HT-29 (cell line): ENCODE results near the gene RNF13. TPM values are rescaled to one million over a fixed set of nuclear protein-coding genes. Genes with fewer than 3 reads are reported as not detected.
"Not testable (repeated sequence)": the region's sequence is repeated elsewhere in the genome, so short reads cannot be mapped to it uniquely, and the experiment has no call there.

Experiments used
- DNase-seq: peaks from one replicate; pipeline ENCODE4 v3.0.0-alpha.2; 2015; ENCODE audit warnings: low spot score
- total RNA-seq: library from RNA; depleted of rRNA; stranded (reverse); fragments of >200 nt; shearing (Covaris generic); gene quantifications from 2 replicates; pipeline ENCODE4 v1.2.3, GENCODE V29; 2014

Gene RNF13
- total RNA-seq, 1 experiment from 2014 or later, result 23.6 TPM

DNA sequence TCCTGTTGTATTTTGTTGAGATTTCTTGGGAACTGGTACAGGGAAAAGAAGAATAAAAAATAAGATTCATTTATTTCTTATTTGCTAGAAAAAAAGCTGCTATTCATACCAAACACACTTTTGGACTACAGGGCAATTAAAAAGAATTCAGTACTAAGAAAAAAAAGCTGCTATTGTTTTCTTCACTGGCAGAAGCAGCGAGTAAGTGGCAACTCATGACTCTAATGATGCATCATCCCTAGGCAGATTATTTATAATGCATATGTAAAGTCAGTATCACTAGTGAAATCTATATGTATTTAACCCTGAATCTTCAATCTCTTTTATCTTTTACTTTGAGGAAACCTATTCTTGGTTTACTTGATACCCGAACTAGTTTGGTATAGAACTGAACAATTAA, 142.4 kb downstream of the RNF13 start:
- no peak for DNase-seq

DNA sequence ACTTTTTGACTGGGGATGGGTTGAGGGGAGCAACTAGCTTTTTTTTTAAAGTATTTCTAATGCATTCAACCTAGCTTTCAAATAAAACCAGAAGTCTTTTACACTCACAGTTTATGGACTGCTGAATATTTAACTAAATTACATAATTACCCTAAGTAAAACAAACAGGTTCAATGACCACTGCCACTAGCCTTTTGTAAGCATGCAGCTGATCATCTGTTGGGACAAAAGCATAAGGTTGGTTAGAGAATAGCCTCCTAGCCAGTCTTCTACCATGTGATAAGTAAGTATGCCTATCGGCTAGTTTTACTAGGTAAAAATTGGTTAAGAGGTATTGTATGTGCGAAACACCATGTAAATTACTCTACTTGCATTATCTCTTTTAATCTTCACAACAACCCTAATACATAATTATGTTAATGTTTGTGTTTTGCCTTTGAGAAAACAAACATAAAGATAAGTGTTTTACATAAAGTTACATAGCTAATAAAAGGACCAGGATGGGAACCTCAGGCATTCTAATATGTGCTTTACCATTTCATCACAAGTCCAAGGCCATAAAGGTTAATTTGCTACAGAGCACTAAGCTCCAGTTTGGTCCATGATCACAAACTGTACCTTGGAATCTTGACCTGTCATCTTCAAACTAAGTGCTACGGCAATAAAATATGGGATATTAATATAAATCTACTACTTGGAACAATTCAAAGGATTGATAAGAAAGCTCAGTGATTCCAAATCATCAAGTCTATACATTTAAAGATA, 144.5 kb downstream of the RNF13 start:
- no peak for DNase-seq

DNA sequence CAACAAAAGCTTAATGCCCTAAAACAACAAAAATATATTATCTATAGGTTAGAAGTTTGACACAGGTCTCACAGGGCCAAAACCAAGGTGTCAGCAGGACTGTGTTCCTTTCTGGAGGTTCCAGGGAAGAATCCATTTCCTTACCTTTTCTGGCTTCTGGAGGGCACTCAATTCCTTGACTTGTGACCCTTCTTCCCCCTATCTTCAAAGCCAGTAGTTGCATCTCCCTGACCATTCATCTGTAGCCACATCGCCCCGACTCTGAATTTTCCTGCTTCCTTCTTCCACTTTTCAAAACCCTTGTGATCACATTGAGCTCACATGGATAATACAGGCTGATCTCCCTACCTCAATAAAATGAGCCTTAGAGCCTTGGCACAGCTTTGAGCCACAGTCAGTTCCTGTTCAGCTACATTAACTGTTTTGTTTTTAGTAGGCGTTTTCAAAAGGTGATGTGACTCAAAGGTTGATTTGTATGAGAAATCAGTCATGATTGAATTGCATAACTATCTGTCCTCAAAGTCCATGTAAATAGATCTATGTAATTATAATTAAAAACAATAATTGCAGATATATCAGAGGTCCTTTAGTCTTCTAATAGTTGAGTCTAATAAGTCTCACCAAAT, 145.3 kb downstream of the RNF13 start:
- no peak for DNase-seq

DNA sequence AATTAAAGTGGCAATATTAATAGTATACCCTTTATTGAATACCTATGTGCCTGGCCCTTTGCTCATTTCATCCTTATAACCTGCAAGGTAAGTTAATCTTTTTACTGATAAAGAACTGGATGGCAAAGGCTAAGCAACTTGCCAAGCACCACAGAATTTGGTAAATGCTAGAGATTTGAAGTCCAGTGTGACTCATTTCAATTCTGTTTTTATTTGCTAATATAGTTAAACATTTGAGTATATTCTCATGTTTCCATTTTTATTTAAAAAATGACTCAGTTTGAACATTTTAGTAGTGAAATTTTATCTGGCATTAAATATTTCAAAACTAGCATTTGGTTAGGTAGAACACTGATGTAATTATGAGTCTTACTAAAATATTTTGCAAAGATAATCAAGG, 146.4 kb downstream of the RNF13 start:
- no peak for DNase-seq

DNA sequence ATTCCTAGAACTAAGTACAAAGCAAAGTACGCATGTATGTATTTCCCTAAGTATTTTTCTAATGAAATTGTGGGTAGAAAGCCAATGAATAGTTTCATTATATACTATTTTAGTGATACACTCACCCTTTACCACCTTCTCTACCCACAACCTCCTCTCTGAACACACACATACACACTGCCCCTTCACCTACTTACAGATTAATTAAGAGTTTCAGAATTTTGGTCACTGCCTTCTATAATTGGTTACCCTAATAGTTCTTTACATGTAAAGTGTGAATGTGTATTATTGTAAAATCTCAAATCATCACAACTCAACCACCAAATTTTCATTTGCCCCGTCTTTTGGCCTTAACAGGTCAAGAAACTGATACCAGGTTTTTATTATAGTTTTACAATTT, 150.5 kb downstream of the RNF13 start:
- no peak for DNase-seq

DNA sequence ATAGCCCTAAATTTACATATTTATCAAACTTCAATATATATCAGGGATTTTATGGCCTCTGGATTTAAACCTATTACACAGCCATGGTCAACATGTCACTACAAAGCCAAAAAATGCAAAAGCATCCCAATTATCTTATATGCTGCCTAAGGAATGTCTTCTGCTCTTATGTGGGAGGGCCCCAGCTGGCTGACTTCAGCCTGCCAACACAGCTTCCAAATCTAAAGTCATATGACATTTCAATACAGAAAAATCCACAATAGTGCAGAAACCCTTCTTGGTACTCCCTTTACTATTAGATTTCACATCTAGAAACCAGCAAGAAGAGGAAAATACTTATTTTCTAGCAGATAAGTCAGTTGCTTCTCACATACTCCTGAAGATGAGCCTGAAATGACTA, 151.3 kb downstream of the RNF13 start:
- no peak for DNase-seq

DNA sequence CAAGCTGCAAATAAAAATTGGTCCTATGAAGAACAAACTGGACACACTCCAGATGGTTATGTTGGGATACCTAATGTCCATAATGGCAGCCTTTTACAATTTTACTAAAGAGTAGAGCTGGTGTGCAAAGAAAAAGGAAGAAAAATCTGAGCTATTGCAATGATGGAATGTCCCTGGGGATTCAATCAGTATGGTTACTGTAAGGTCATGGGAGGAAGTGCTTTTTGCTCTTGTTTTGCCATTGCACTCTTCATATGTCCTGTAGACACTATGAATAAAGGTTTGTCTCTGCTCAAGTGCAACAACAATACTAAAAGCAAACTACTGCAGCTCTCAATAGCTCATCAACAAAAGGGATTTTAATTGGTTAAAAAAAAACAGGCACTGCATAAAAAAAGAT, 152.3 kb downstream of the RNF13 start:
- DNase-seq, result no peak

DNA sequence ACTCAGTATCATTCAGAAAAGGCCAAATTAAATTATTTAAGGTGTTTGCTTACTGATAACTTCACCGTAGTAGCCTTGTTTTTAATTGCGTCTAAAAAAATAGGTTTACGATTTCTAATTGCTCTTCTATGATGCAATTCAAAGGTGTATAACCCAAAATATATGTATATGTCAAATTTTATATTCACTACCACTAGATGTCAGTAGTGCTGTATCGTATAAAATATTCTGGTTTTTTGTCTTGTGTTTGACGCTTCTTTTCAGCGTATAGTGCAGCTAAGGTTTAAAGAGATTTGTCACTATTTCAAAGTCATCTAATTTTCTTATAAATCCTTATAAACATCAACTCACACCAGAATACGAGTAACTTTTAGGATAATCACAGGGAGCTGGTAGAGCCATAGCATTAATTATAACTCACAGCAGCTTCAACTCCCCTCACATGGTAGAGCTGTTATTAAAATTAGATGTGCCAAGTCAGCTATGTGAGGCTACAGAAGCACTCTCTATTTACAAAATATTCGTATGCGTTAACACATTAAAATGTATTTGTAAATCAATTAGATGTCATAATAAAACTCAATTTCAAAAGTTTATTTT, 154.2 kb downstream of the RNF13 start:
- peak; percentile 93 for DNase-seq

DNA sequence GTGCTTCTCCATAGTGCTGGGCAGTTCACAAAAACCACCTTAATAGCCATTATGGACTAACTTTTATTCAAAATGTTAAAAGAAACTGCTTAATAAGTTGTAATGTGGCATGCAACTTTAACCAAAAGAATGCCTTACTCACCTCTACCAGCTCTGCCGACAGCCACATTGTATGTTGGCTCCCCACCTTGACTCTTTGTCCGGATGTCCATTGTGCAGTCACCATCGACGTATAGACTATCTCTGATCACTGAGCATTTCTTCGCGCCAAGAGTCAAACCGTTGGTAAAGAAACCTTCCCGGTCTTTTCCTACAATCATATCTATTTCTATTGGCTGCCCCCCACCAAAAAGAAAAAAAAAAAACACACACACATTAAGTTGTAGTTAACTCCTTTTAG, 155.2 kb downstream of the RNF13 start:
- peak; percentile 21 for DNase-seq

DNA sequence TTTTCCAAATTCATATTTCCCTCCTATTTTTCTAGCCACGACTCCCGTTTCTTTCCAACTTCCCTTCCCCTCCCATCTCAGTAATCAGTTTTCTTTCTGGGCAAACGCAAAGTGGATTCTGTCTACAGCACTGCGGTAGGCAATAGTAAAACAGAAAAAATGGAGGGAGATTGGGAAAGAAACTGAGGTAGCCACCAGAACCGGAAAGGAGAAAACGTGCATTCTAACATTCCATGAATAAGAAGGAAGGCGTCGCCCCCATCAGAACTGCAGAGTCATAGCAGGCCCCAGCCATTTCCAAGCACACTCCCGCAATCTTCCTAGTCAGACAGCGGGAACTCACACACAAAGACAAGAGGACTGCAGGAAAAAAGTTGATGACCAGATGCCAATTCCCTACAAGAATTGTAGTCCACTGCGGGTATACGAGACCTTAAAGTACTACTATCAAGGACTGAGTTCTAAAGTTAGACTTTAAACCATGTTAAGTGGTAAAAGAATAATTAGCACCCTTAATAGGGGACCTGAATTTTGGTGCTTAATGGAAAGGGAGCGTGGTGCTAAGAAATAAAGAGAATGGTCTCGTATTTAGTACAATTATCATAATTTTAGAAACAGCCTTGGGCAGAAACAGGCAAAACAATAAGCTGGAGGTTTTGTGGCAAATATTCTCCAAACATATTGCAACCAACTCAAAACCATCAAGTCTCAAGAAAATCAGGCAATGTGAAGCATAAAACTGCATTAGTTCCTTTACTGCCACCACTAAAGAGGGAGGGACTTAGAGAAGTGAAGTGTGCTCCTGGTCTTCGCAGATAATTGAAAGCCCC, 156.3 kb downstream of the RNF13 start:
- DNase-seq, result peak; percentile 89

DNA sequence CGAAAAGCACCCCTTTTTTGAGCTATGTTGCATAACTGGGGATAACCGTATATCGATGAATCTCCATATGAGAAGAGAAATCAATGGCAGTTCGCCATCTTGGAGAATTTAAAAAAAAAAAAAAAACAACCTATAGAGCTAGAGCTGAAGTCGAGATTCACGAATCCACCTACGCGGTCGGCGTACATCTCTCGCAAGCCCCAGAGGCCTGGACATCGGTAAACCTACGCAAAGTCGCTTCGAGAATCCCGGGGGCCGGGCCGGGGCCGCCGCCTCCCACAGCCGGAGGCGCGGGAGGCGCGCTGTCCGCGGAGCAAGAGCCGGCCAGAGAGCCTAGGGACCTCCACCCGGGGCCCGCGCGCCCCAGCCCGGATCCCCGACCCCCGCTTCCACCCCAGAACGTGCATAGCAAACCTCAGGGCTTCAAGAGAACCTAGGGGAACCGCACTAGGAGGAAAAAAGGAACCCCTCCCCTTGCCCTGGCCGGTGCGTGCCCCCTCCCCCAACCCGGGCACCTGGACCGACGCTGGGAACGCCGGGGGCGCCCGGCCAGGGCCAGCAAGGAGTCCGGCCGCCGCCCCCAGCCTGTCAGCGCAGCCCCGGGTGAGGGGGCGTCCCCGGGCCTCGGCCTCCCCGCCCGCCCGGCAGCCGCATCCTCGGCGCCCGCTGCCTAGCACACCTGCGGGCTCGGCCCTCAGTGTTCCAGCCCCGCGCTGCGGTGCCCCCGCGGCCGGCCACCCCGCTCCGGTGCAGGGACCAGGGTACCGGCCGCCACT, 157.1 kb downstream of the RNF13 start:
- peak; percentile 86 for DNase-seq

DNA sequence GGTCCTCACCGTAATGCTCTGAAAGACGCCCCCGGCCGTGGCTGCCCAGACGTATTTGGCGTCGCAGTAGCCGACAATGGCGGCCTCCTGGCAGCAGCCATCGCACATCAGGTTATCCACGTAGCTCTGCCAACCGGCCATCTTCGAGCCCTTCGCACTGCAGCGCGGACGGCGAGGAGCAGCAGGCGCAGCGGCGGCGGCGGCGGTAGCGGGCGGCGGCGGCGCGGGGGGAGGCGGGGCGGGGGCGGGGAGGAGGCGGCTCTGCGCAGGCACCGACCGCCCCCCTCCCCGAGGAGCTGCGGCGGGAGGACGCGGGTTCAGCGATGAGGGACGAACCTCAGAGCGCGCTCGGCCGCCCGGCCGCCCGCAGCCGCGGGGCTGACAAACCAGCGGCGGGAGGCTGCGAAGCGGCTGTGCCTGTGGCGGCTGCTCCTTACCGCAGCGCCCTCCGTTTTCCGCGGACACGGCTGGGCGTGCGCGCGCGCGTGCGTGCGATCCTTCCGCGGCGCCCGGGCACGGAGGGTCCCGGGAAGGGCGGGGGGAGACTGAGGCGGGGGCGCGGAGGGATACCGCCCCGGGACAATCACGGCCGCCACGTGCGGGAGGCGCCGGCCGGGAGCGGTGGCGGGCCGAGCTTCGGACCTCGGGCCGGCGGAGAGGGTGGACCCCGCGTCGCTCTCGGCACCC, 157.8 kb downstream of the RNF13 start, which contains the start of gene PFN2:
TSS of gene PFN2 (minus strand) at position 180 of the 687 bp plus-strand sequence. CDS start at position 141, 39 bp downstream.
- peak; percentile 80 for DNase-seq

DNA sequence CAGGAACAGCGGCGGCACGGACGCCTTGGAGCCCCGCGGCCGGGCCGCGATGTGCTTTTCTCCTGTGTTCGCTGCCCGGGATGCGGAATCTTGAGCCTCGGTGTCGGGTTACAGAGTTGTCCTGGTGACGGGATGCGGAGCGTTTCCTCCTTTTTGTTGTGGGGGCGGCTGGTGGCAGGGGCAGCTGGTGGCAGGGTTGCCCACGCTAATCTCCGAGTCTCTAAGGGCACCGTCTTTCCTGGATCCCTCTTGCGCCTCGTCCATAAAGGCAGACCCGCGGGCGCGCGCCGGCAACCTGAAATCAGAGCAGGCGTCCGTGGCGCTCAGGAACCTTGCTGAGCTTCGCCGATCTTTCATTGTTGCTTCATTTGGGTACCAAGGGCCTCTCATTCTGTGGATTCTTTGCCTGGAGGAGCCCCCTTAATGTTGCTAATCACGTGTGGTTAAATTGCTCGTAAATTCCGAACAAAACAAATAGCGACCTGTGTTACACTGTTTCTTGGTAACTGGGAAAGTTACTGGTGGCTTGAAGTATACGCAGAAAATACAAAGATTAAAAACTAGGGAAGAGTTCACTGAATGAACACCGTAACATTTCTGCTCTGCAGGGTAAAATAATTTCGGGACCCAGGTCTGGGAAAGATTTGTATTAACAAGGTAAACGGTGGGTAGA, 158.5 kb downstream of the RNF13 start:
- peak; percentile 80 for DNase-seq

DNA sequence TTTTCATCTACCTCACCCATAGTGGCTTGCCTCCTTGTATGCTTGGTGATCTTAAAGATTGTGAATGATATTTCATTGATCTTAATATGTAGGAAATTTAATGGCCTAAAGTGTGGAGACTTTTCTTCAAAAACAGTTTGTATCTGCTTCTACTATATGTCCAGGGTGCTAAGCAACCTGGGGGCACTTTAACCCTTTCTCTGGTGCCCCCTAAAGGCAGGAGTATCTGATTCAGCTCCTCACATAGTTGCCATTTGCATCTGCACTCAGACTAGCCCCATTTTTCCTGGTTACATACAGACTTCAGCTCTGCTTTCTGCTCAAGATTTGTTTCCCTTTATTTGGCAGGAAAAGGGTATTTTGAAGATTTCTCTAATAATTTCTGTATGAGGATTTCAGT, 162.9 kb downstream of the RNF13 start:
- no peak for DNase-seq

DNA sequence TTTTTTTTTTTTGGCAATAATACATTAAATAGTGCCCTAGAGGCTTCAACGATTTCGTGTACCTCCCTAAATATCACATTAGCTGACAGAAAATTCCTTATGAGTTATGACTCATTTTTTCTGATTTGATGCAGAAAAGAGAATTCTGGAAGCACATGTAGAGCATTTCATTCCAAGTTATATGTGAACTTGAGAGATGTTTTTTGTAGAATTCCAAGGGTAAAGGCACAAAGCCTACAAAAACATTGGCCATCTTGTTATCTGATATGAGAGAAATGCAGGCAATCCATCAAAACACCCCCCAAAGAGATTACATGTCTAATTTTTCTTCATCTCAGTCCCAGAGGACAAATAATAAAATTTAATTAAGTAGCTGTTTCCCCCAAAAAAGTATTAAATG, 164.4 kb downstream of the RNF13 start:
- DNase-seq, result no peak

DNA sequence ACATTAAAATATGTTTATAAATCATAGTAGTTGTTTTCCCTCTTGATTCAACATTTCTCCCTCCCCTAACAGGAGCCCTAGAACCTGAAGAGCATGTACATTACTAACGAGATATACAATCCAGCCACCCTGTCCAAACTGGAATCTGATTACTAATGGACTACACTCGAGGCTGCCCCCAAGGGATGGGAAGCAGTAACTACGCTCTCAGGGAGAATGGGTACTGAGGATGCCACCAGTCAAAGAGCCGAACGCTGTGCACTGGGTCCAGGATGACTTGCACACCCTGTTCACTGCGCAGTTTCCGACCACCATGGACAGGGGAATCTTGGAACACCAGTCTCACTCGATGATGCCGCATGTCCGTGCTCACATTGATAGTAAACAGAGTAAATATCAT, 169.0 kb downstream of the RNF13 start:
- DNase-seq, result not testable (repeated sequence)

DNA sequence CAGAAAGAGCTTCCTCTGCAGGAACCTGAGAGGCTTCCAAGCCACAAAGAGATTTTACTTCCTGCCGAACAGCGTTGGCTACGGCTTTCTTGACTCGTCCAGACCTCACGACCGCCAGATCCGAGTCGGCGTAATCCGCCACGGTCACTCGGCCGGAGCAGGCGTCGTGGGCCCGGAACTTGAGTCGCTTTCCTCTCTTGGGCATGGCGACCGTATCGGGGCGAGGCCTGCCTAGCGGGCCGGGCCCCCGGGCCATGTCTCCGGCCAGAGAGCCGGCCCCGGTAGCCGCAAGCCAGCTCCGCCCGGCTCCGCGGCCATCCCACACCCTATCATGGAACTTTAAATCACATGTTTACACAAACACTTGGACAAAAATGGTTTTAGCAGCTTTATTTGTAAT, 170.0 kb downstream of the RNF13 start:
- DNase-seq, result not testable (repeated sequence)

DNA sequence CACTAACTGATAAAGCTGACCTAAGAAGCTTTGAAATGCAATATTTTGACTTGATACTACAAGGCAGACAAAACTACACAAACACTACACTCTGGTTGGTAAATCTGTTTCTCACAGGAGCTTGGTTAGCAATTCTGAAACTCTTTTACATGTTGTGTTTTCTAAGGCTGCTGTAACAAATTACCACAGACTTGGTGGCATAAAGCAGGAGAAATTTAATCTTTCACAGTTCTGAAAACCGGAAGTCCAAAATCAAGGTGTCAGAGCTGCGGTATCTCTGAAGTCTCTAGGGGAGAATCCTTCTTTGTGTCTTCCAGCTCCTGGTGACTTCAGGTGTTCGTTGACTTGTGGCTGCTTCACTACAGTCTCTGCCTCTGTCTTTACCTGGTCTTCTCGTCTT, 170.6 kb downstream of the RNF13 start:
- no peak for DNase-seq

DNA sequence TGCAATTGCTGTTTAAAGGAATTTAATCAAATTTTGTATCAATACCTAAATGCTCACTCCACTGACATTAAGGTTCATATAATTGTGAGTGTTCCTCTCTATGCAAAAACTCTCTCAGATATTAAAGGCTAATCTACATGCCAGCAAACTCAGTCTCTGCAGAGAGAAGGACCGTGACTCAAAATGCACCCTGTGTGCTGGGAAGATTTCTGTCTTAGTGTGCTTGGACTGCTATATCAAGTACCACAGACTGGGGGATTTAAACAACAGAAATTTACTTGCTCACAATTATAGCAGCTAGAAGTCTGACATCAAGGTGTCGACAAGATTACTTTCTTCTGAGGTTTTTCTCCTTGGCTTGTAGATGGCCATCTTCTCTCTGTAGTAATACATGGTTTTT, 176.3 kb downstream of the RNF13 start:
- no peak for DNase-seq

DNA sequence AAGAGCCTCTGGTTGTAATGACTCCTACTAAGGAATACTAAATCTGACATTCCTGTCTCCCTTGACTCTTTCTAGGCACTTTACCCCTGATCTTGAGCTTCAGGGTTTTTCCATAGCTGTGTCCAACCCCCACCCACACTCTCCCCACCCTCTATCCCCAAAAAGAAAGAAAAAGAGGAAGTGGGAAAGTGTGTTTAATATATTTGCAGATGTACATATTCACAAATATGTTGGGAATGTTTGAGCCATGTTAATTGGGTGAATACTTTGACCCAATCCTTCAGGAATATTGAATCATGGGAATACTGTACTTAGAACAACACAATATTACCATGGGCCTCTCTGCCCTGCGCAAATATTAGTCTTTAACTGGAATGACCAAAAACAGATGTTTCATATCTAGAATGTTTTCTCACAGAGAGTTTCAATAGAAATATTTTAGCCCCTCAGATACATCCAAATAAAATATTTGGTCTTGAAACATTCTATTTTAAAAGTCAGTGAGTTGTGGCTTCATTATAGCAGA, 177.5 kb downstream of the RNF13 start:
- no peak for DNase-seq
